GM19238 (cell line): Measurements from ENCODE around the gene CORO7.

Experiments used
- DNase-seq: peaks from one replicate; pipeline ENCODE4 v3.0.0; 2011; ENCODE audit warnings: low spot score; ENCODE audit not compliant: insufficient read length

CORO7 gene

GRCh38 chr16:4426021-4426684, 9.8 kb upstream of the CORO7 start:
- DNase-seq = no peak

DNA sequence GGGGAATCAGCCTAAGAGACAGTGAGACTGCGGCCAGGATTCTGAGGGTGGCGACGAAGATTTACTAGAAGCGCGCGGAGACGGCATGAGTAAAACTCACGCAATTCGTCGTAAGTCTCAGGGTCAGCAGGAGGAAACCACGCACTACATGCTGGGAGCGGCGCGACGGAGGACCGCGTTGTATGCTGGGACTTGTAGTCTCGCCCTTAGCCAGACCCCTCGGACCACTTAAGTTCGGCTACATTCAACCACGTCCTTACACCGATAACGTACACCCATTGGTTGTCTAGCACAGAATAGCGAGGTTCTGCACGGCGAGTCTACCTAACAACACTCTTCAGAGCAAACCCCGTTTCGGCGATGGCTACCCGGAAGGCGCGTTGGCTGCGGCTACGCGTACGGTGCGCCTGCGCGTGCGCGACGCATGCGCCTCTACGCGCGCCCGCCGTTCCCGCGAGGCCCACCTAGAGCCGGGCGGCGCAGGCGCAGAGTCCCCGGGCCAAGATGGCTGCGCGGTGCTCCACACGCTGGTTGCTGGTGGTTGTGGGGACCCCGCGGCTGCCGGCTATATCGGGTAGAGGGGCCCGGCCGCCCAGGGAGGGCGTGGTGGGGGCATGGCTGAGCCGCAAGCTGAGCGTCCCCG, 9.1 kb upstream of the CORO7 start, which contains the start of gene DNAJA3:
TSS of gene DNAJA3 (plus strand) at position 491 of the 643 bp plus-strand sequence. CDS start at position 505, 14 bp downstream.
- peak; percentile 97 for DNase-seq

DNA sequence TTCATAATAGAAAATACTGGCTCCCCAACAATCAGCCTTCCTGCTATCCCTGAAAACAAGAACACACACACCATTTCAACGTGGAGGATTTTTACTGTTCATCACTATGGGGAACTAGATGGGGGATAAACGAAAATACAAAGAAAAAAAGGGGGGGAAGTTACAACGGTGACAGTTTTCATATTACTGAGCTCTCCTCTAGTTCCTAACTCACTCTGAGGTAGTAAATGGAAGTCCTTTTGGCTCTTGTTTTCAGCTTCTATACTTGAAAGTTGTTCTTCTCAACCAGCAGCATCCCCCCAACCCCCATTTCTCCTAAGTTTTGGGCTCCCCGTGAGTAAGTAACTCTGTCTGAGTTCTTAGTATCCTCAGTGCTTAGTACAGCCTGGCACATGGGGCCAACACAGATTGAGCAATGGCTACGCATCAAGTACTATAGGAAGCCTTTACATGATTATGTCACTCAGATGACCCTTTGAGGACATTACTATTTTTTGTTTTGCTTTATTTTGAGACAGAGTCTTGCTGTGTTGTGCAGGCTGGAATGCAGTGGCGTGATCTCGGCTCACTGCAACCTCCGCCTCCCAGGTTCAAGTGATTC, 4.2 kb upstream of the CORO7 start:
- DNase-seq = no peak

- no peak for DNase-seq
Measured at GRCh38 chr16:4419402-4419959, 3.1 kb upstream of the CORO7 start.

DNA sequence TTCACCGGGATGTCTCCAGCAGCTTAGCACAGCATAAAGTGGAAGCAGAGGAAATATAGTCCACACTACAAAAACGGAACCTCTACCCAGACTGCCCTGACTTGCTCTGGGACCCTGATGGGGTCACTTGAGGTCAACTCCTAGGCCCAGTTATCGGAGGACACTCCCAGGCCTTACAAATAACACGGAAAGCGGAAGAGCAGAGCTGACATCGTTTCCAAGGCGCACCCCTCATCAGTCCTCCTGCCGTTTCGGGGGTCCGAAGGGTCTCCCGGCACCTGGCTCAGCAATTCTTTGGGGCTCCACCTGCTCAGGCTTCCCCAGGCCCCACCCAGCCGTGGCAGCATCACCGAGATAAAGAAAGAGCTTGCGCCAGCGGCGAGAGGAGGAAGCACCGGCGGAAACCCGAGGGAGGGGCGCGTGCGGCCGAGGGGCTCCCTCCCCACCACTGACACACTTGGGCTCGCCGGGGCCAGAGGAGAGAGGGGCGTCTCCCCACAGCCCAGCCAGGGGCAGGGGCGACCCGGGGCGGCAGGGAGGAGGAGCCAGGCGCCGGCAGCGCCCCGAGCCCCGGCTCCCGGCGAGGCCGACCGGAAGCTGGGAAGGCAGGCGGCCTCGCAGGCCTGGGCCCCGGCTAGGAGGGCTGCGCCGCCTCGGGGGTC, 727 bp downstream of the CORO7 start:
- no peak for DNase-seq

GRCh38 chr16:4414187-4414917, 2.0 kb downstream of the CORO7 start:
- peak; percentile 94 for DNase-seq

GRCh38 chr16:4412854-4413253, 3.5 kb downstream of the CORO7 start:
- no peak for DNase-seq

DNA sequence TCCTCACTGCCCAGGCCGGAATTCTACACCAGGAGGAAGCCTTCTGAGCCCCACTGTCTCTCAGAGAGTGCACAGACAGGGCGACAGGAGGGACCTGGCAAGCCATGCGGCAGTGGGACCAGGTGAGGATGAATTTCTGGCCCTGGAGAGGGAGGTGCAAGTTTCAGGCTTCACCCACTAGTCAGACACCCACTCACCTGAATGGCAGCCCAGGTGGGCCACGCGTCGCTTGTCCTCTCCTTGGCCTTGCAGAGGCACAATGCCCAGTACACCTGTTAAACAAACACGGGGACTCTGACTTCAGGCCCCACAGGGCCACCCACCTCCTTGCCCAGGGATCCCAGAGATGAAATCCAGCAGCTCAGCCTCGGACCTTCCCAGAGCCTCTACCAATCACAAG, 4.2 kb downstream of the CORO7 start:
- no peak for DNase-seq

GRCh38 chr16:4411684-4412083, 4.7 kb downstream of the CORO7 start:
- no peak for DNase-seq

GRCh38 chr16:4410335-4411075, 5.9 kb downstream of the CORO7 start:
- no peak for DNase-seq

- DNase-seq = no peak
Measured at GRCh38 chr16:4409081-4409932, 7.1 kb downstream of the CORO7 start.

DNA sequence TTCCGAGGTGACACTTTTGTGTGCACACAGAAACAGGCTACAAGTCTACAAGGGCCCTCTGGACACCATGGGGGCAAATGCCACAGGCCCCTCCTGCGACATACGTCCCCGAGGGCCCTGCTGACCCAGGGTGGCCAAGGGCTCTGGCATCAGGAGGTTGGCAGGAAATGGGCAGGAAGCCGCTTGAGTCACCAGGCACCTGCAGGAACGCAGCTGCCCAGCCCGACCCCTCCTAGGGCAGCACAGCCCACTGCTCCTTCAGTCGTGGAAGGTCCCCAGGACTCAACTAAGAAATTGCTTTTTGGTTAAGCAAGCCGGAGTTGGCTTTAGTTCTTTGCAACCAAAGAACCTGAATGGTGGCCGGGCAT, 8.1 kb downstream of the CORO7 start:
- no peak for DNase-seq

DNA sequence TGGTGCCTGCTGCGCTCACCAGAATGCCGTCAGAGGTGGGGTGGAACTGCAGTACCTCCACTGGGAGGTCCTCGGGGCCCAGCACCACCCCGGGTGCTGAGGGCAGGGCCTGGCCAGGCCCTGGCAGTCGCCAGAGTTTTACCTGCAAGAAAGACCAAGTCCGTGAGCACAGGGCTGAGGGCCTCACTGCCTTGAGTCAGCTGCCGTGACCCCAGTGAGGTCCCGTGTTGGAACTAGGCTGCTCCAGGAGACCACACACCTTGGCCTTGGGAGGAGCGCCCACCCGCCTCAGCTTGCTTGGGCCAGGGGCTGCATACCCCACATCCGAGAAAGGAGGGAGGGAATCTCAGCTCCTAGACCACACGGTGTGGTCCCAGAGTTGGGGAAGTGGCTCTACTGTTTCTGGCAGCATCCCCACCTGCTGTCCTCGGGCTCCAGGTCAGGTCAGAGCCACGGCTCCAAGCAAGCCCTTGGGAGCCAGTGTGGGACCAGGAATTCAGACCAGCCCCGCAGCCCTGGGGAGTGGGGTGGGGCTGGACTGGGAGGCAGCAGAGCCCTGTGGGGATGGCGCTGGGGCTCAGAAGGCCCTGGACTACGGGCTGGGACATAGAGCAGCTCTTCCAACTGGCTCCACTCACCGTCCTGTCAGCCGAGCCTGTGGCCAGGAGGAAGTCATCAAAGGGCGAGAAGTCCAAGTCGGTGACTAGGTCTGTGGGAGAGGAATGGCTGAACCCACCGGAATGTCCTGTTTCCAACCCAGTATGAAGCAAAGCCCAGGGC, 8.7 kb downstream of the CORO7 start:
- DNase-seq = no peak

DNA sequence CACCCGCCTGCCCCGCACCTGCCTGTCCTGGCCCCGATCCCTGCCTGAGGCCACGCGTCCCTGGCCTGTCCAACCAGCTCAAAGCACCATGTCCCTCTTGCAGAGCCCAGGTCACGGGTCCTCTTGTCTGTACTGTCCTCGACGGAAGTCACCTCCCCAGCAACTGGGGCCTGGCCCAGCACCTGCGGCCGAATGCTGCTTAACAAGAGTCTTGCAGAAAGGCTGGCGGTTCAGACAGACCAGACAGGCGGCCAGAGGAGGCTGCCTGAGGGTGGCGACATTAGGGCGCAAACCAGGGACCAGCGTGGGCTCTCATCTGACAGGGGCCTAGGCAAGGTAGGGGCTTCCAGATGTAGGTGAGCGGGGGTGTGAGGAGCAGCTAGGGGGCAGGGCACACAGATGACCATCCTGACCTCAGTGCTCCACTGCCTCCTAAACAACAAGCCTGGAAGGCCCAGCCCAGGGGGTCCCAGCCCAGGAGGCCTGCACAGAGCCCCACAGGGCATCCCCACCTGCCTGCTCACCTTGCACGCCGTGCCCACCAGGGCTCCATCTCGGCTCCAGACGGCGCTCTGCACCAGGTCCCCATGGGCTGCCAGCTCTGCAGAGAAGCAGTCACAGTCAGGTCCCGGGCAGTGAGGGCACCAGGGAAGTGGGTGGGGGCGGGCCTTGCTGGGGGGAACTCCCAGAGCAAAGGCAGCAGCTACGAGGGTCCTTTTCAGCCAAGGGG, 11.3 kb downstream of the CORO7 start:
- no peak for DNase-seq

DNA sequence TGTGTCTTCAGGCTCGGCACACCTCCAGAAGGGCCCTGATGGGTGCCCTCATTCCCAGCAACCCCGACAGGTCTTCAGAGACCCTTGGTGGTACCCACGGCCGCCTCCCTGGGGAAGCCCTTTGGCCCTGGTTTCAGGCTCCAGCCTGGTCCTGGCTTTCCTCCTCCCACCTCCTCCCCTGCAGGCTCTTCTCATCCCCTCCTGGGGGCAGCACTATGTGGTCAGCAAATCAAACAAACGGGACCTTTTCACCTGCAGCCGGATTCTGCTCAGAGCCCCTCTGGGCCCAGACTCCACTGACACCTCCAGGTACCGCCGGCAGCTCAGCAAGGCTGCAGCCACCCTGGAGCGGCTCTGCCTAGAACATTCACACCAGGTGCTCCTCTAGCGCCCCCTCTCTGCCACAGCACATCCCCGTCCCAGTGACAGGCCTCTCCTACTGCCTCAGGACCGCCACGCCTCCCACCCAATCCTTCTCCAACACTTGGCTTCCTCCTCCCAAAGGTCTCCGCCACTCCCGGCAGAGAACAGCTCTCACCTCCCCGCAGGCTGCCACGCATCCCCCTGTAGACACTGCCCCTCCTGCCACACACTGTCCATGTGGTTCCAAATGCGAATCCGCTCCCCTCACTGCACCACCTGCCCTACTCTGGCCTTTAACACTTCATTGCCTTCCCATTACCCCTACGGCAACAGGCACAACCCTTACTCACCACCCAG, 12.0 kb downstream of the CORO7 start:
- DNase-seq = no peak

GRCh38 chr16:4403133-4403949, 13.1 kb downstream of the CORO7 start:
- no peak for DNase-seq
